MM.1S (cell line): ENCODE data around the gene ZCCHC7.

Experiments
- CTCF ChIP-seq: fragments of 300-600 bp; sonication (generic); IDR thresholded peaks from 2 replicates; pipeline ENCODE4 v1.5.1; 2016; ENCODE audit warnings: antibody characterized with exemption, low read length, mixed read lengths
- EZH2phosphoT487 ChIP-seq: fragments of 300-600 bp; sonication (generic); IDR thresholded peaks from 2 replicates; pipeline ENCODE4 v1.6.1; 2018; ENCODE audit warnings: antibody characterized with exemption, low read length

- TF ChIP-seq CTCF (no peak), EZH2phosphoT487 (no peak)
Measured at GRCh38 chr9:37134166-37134565, 13.8 kb downstream of the ZCCHC7 start.
